KMS-11 (cell line): ENCODE measurements around the gene ARHGAP27.
"Not testable (repeated sequence)": the region's sequence is repeated elsewhere in the genome, so short reads cannot be mapped to it uniquely, and the experiment has no call there.

Experiments used
- H2AFZ ChIP-seq: fragments of 200-600 bp; sonication (generic); 2 replicates; pipeline ENCODE4 v1.6.1; 2016; ENCODE audit warnings: antibody characterized with exemption, mixed run types, low read depth
- H3K27ac ChIP-seq: fragments of 200-600 bp; sonication (generic); 2 replicates; pipeline ENCODE4 v1.6.1; 2016; ENCODE audit warnings: mild to moderate bottlenecking, mixed run types
- H3K27me3 ChIP-seq: fragments of 200-600 bp; sonication (generic); 2 replicates; pipeline ENCODE4 v1.6.1; 2017; ENCODE audit warnings: mild to moderate bottlenecking, low read depth, mixed run types, moderate library complexity; ENCODE audit not compliant: insufficient read depth
- H3K36me3 ChIP-seq: fragments of 200-600 bp; sonication (generic); 2 replicates; pipeline ENCODE4 v1.6.1; 2017; ENCODE audit warnings: mild to moderate bottlenecking, mixed run types; ENCODE audit not compliant: insufficient read depth
- H3K4me1 ChIP-seq: fragments of 200-600 bp; sonication (generic); 2 replicates; pipeline ENCODE4 v1.6.1; 2016; ENCODE audit warnings: mild to moderate bottlenecking, low read depth, mixed run types; ENCODE audit not compliant: poor library complexity, severe bottlenecking
- H3K4me2 ChIP-seq: fragments of 200-600 bp; sonication (generic); 2 replicates; pipeline ENCODE4 v1.7.0; 2016; ENCODE audit warnings: mild to moderate bottlenecking, mixed run types
- H3K4me3 ChIP-seq: fragments of 200-600 bp; sonication (generic); IDR thresholded peaks from 2 replicates; pipeline ENCODE4 v1.6.1; 2017; ENCODE audit warnings: low read depth, low read length, mixed read lengths; ENCODE audit not compliant: insufficient read depth
- H3K79me2 ChIP-seq: fragments of 200-600 bp; sonication (generic); 2 replicates; pipeline ENCODE4 v1.6.1; 2016; ENCODE audit warnings: low read depth, mixed run types; ENCODE audit not compliant: insufficient read depth
- H3K9ac ChIP-seq: fragments of 200-600 bp; sonication (generic); 2 replicates; pipeline ENCODE4 v1.6.1; 2016; ENCODE audit warnings: mild to moderate bottlenecking, mixed run types
- H4K20me1 ChIP-seq: fragments of 200-600 bp; sonication (generic); 2 replicates; pipeline ENCODE4 v1.6.1; 2016; ENCODE audit warnings: mild to moderate bottlenecking, mixed run types; ENCODE audit not compliant: insufficient read depth
- TF ChIP-seq, protein P1 (sequence below): fragments of 200-600 bp; sonication (generic); conservative IDR thresholded peaks from 2 replicates; pipeline ENCODE4 v1.6.1; 2017; ENCODE audit warnings: low read depth, mild to moderate bottlenecking, antibody characterized with exemption, low read length, moderate library complexity, mixed read lengths

ARHGAP27 gene

DNA sequence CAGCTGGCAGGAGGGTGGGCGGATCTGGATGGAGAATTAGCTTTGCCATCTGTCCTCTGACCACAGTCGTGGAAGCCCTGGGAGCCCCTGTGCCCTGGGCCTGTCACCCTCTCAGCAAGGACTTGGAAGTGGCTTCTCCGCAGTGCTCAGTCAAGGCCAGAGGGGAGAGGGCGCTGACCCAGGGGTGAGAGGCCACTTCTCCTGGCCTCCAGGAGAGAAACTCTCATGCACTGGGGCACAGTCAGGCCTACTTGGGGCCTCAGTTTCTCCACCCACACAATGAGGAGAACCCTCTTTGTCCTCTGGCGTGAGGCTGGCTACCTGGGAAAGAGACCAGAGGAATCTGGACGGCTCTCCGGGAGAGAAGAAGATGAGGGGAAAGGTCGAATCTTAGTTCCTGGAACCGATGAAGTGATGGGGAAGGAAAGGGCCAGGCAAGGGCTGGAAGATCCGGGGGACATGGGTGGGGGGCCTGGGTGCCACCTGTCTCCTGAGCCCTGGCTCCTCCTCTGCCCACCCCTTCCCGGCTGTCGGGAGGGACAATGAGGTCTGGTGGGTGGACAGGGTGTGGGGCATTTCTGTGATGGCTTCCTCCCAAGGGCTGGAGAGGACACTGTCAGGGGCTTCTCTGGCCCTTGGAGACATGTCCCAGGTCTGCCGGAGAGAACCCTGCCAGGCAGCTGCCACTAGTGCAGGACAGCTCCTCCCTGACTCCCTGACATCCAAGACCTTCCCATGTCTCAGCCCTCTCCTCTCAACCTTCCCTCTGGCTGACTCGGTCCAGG lies 9.0 kb upstream of the ARHGAP27 start:
- Histone ChIP-seq H3K79me2 (no peaks in the 10 kb centered on the region), H3K27ac (peak overlapping the region; percentile 83), H3K27me3 (no peaks in the 10 kb centered on the region), H3K4me3 (no peak overlapping the region), H3K36me3 (no peaks in the 10 kb centered on the region), H4K20me1 (no peaks in the 10 kb centered on the region), H3K4me2 (peak overlapping the region; percentile 58), H3K4me1 (peaks cover 74% of the 10 kb centered on the region), H3K9ac (peak overlapping the region; percentile 31; the same call in 1 of the 2 replicates), H2AFZ (no peak overlapping the region)
- TF ChIP-seq, protein P1, sequence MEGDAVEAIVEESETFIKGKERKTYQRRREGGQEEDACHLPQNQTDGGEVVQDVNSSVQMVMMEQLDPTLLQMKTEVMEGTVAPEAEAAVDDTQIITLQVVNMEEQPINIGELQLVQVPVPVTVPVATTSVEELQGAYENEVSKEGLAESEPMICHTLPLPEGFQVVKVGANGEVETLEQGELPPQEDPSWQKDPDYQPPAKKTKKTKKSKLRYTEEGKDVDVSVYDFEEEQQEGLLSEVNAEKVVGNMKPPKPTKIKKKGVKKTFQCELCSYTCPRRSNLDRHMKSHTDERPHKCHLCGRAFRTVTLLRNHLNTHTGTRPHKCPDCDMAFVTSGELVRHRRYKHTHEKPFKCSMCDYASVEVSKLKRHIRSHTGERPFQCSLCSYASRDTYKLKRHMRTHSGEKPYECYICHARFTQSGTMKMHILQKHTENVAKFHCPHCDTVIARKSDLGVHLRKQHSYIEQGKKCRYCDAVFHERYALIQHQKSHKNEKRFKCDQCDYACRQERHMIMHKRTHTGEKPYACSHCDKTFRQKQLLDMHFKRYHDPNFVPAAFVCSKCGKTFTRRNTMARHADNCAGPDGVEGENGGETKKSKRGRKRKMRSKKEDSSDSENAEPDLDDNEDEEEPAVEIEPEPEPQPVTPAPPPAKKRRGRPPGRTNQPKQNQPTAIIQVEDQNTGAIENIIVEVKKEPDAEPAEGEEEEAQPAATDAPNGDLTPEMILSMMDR: no peak

DNA sequence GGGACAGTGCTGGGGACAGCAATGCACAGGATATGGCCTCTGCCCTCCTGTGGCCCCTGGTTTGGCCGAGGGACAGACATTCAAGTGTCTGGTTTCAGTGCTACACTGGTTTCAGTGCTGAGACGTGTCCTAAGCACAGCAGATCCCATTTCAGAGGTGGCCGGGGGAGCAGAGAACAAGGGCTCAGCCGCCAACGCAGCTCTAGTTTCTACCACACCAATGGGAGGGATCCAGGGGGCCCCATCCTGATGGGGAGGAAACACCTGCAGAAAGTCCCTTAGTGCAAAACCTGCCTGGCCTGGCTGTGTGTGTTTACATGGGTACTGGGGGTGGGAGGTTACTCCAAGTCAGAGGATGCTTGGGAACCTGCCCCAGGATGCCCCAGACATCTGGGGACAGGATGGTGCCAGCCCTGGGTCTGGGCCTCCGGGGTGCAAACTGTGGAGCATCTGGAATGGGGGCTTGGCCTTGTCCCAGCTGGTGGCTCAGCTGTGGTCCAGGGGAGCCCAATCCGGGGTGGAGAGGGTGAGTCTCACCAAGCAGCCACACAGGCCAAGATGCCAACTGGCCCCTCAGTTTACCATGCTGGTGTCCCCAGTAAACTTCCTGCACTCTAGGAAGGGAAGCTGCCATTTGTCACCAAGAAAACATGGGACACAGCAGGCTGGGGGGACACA lies 8.3 kb upstream of the ARHGAP27 start:
- H4K20me1 ChIP-seq, H3K27me3 ChIP-seq, H3K4me3 ChIP-seq, H2AFZ ChIP-seq, H3K36me3 ChIP-seq, H3K79me2 ChIP-seq: not testable (repeated sequence)
- peaks cover 68% of the 10 kb centered on the region for H3K4me1 ChIP-seq
- H3K27ac ChIP-seq: peak overlapping the region; percentile 83
- peak overlapping the region; percentile 31; the same call in 1 of the 2 replicates for H3K9ac ChIP-seq
- peak overlapping the region; percentile 58 for H3K4me2 ChIP-seq

DNA sequence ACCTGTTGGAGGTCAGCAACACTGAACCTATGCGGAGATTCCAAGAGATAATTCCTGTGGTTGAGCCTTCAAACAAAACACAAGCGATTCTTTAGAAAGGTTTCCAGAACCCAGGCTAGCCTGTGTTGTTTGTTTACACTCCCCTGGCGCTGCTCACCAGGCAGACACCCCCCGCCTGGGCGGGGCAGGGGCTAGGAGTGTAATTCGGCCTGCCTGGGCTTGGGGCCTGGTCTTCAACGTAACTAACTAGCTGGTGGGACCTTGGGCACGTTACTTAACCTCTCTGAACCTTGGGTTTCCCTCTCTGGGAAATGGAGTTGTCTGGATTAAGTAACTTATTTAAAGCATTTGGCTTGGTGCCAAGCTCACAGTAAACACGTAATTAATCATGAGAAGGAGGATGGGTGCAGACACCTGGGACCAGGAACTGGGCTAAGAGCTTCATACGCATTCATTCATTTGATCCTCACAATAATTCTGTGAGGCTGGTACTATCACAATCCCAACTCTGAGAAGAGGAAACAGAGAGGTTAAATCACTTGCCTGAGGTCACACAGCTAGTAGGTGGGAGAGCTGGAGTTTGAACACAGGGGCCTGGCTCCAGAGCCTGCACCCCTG lies 7.6 kb upstream of the ARHGAP27 start:
- H3K27ac ChIP-seq: peak overlapping the region; percentile 83
- no peak overlapping the region for H3K4me3 ChIP-seq
- no peaks in the 10 kb centered on the region for H3K27me3 ChIP-seq
- no peaks in the 10 kb centered on the region for H3K36me3 ChIP-seq
- no peaks in the 10 kb centered on the region for H4K20me1 ChIP-seq
- peak overlapping the region; percentile 58 for H3K4me2 ChIP-seq
- H3K9ac ChIP-seq: peak overlapping the region; percentile 31; the same call in 1 of the 2 replicates
- peaks cover 69% of the 10 kb centered on the region for H3K4me1 ChIP-seq
- no peak overlapping the region for H2AFZ ChIP-seq
- TF ChIP-seq, protein P1: no peak; the same call in 1 of the 2 replicates
- no peaks in the 10 kb centered on the region for H3K79me2 ChIP-seq

DNA sequence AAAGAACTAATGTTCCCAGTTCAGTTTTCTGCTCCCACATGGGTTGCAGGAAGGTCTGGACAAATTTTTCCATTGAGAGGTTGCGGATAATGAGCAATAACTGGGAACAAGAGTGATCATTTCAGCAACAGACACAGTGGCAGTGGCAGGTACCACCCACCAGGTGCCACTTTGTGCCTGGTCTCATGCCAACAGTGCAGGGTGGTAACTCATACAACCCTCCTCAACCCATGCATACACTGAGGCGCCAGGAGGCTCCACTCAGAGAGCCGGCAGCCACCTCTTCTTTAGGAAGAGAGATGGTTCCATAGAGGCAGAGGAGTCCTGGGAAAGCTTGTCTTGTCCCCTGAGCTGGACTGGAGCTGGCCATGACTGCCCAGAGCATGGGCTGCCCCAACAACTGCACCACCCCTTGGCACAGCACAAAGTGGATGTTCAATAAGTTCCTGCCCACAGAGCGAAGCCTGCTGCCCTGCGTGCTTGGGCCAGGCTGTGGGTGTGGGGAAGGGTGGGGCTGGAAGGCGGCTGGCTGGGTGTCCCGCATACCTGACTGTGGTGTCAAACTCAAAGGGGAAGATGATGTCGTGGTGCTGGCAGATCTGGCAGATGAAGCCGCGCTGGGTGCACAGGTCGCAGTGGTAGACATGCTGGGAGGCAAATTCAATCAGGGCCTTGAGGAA lies 6.4 kb upstream of the ARHGAP27 start:
- Histone ChIP-seq H3K79me2 (no peaks in the 10 kb centered on the region), H3K9ac (no peak overlapping the region), H3K27me3 (no peaks in the 10 kb centered on the region), H3K4me3 (no peak overlapping the region), H4K20me1 (no peaks in the 10 kb centered on the region), H3K4me1 (peaks cover 76% of the 10 kb centered on the region), H3K27ac (peak overlapping the region; percentile 83; the same call in 1 of the 2 replicates), H3K4me2 (peak overlapping the region; percentile 58), H2AFZ (no peak overlapping the region), H3K36me3 (no peaks in the 10 kb centered on the region)
- TF ChIP-seq, protein P1: no peak
